Uterus (tissue), 2 donors: ENCODE results near the gene CLDN20.
"Not testable (repeated sequence)": the region's sequence is repeated elsewhere in the genome, so short reads cannot be mapped to it uniquely, and the experiment has no call there.

Source experiments
- CTCF ChIP-seq, 4 experiments: fragments of 200-600 bp in 2 of 4; fragments of 450-650 bp in 2 of 4; sonication (generic) in 2 of 4; IDR thresholded peaks; one replicate each; pipeline ENCODE4 v1.5.1; 2016 to 2019; ENCODE audit warnings: antibody characterized with exemption in 4 of 4, mild to moderate bottlenecking in 2 of 4, moderate library complexity in 1 of 4
- POLR2A ChIP-seq, 2 donors: fragments of 450-650 bp; IDR thresholded peaks; one replicate each; pipeline ENCODE4 v1.6.1; 2016; ENCODE audit warnings: antibody characterized with exemption in 2 of 2, mild to moderate bottlenecking in 1 of 2, moderate library complexity in 1 of 2

GRCh38 chr6:155268088-155268867, 4.5 kb downstream of the CLDN20 start:
- peak in 2 of 4 experiments; percentile 13 to 26 for TF ChIP-seq CTCF (IDR thresholded peaks at IDR 0.05)
- TF ChIP-seq POLR2A (IDR thresholded peaks at IDR 0.05): not testable (repeated sequence)
